ENCODE measurements around the gene HERC3.
"Not testable (repeated sequence)": the region's sequence is repeated elsewhere in the genome, so short reads cannot be mapped to it uniquely, and the experiment has no call there.

Gene HERC3

GRCh38 chr4:88609387-88609786 lies 17.1 kb downstream of the HERC3 start:
- no peak for DNase-seq (ENCODE audit: low spot score)

DNA sequence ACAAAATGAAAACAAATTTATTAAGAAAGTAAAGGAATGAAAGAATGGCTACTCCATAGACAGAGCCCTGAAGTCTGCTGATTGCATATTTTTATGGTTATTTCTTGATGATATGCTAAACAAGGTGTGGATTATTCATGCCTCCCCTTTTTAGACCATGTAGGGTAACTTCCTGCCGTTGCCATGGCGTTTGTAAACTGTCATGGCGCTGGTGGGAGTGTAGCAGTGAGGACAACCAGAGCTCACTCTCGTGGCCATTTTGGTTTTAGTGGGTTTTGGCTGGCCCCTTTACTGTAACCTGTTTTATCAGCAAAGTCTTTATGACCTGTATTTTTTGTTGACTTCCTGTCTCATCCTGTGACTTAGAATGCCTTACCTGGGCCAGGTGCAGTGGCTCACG lies 17.5 kb downstream of the HERC3 start:
- DNase-seq (ENCODE audit: low spot score), result not testable (repeated sequence)

GRCh38 chr4:88610771-88611170 lies 18.5 kb downstream of the HERC3 start:
- no peak for DNase-seq (ENCODE audit: low spot score)

DNA sequence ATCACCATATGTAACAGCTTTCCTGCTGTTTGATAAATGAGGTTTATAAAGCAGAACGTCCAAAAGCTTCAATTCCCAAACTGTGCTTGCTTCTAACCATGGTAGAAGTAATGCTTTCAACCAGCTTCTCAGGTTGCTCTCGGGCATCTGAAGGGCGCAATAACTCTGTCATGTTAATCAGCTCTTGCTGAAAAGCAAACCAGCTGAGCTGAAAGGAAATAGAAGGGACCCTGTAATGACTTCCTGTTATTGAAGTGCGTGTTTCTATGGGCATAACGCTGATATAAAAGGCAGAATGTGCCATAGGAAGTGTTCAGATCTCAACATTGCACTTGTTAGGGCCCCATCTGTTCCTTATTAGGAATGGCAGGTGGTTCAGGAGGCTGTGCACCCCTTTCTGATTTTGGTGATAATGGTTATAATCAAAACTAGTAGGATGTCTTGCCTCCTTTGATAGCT lies 21.2 kb downstream of the HERC3 start:
- no peak for DNase-seq (ENCODE audit: low spot score)

DNA sequence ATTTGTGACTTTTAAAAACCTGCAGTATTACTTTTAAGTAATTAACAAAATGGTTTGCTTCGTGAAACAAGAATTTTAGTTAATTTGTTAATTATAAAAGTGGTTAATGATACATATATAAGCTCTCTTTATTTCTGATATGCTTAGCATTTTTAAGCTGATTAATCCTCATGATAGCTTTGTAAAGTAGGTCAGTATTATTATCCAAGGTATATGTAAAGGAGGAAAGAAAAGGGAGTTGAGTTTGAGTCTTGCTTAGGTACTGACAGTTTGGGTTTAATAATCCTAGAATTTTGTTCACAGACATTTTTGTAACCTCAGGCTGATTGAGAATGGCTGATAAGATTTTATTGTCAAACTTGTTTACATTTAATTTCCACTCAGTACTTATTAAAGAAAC lies 21.8 kb downstream of the HERC3 start:
- DNase-seq (ENCODE audit: low spot score), result no peak

GRCh38 chr4:88616275-88617150 lies 24.2 kb downstream of the HERC3 start:
- no peak for DNase-seq (ENCODE audit: low spot score)

GRCh38 chr4:88618782-88619485 lies 26.7 kb downstream of the HERC3 start:
- no peak for DNase-seq (ENCODE audit: low spot score)

GRCh38 chr4:88619971-88620370 lies 27.7 kb downstream of the HERC3 start:
- no peak for DNase-seq (ENCODE audit: low spot score)

DNA sequence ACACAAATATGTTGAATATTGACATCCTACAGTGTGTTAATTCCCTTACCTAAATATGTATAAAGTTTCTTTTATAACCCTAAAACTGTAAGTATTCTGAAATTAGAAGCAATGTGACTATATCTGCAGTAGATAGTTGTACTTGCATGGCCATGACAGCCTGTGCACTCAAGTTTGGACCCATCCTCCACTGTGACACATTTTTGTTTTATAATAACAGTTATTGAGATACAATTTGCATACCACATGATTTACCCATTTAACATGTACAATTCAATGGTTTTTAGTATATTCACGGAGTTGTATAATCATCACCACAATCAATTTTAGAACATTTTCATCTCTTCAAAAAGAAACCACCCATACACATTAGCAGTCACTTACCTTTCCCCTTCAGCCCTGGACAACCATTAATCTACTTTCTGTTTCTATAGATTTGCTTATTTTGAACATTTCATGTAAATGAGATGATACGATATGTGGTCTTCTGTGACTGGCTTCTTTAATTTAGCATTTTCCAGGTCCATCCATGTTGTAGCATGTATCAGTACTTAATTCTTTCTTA lies 29.6 kb downstream of the HERC3 start:
- DNase-seq (ENCODE audit: low spot score), result no peak

DNA sequence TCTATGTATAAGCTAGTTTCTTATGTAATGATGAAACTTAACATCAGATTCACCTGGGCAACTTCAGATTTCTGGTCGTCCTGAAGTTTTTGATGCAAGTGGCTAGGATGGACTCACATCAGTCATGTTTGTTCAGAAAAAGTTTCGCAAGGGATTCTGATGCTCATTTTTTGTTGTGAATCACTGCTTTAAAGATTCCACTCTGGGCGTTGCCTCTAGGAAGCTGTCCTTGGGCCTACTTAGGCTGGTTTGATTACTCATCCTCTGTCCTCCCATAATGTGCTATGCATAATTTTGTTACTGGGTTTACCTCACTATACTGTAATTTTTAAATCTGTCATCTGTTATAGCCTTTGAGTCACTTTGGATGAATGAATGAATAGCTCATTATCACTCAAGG lies 30.8 kb downstream of the HERC3 start:
- DNase-seq (ENCODE audit: low spot score), result no peak

- DNase-seq (ENCODE audit: low spot score), result no peak
These were observed 36.5 kb downstream of the HERC3 start for GRCh38 chr4:88628746-88629145.

GRCh38 chr4:88629826-88630225 lies 37.5 kb downstream of the HERC3 start:
- no peak for DNase-seq (ENCODE audit: low spot score)

DNA sequence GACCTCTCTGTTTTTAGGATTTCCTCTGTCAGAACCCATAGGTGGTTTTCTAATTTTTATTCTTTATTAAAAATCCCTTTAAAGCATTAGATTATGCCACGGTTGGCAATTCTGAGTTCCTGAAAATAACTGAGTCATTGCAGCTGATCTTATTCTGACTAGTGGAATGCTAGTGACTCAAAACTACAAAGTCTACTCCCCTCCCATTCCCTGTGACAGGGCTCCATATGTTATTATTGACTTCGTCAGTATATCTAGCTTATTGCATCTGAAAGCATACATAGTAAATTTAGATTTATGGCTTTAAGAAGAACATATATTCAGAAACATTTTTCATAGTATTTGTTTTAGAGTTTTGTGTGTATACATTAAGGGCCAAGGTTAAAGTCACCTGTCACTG lies 38.5 kb downstream of the HERC3 start:
- no peak for DNase-seq (ENCODE audit: low spot score)

- DNase-seq (ENCODE audit: low spot score), result no peak
These were observed 51.7 kb downstream of the HERC3 start for GRCh38 chr4:88643932-88644331.

GRCh38 chr4:88645994-88646393 lies 53.7 kb downstream of the HERC3 start:
- no peak for DNase-seq (ENCODE audit: low spot score)

GRCh38 chr4:88646528-88647280 lies 54.4 kb downstream of the HERC3 start:
- no peak for DNase-seq (ENCODE audit: low spot score)

GRCh38 chr4:88649716-88650115 lies 57.4 kb downstream of the HERC3 start:
- no peak for DNase-seq (ENCODE audit: low spot score)

GRCh38 chr4:88653371-88653946 lies 61.2 kb downstream of the HERC3 start:
- no peak for DNase-seq (ENCODE audit: low spot score)

GRCh38 chr4:88655226-88655625 lies 62.9 kb downstream of the HERC3 start:
- no peak for DNase-seq (ENCODE audit: low spot score)

DNA sequence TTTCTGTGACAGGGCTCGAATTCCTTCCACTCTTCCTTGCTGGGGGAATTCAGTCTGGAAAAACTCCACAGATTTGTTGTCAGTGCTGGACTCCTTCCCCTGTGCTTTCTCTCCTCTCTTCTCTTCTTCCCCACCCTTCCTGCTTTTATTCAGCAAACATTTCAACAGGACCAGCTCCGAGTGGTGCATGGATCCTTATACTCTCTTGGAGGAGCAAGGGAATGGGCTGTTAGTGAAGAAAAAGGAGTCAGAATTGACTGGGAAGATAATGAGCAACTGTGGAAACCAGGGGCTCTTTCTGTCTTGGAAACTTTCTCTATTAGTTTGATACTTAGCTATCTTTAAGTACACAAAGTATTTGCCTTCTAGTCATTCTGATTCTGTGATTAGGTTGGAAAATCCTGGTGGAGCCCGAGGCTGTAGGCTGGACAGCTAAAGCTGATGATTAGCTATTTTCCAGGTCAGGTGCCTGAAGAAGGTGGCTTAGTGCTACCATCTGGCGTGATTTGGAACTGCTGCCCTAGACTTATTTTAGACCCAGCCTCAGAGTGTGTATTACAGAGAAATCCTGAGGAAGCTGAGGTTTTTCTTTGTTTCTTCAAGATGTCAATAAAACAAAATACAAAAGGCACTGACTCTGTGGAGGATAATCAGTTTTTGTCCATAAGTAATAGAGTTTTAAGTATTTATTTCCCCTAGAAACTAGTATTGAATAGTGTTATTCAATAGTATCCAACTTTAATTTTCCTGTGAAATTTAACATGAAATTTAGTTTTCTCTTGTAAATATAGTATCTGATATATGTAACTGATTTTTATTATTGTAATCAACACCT lies 67.0 kb downstream of the HERC3 start:
- no peak for DNase-seq (ENCODE audit: low spot score)

GRCh38 chr4:88659890-88660208 lies 67.6 kb downstream of the HERC3 start:
- DNase-seq (ENCODE audit: low spot score), result no peak
